Body of pancreas (tissue), 4 donors: ENCODE data around the gene ALOX5AP. TPM values are rescaled to one million over a fixed set of nuclear protein-coding genes. Genes with fewer than 3 reads are reported as not detected.

ENCODE experiments used
- ATAC-seq: fragments of 150-250 bp; one replicate; pipeline ENCODE4 v1.9.1; 2016
- DNase-seq, 4 donors: peaks; one replicate each; pipeline ENCODE4 v3.0.0-alpha.2; 2019
- H3K27ac ChIP-seq, 4 donors: fragments of 200-600 bp; sonication (generic); 1 replicate in 3 of 4; 2 replicates in 1 of 4; pipeline versions ENCODE4 v1.5.1 to v1.6.1; 2016 to 2019; ENCODE audit warnings: mild to moderate bottlenecking in 1 of 4, mixed read lengths in 1 of 4, moderate library complexity in 1 of 4
- H3K27me3 ChIP-seq, 2 donors: fragments of 200-600 bp; sonication (generic); one replicate each; pipeline ENCODE4 v1.6.0; 2016; ENCODE audit warnings: mild to moderate bottlenecking in 1 of 2
- H3K36me3 ChIP-seq, 2 donors: fragments of 200-600 bp; sonication (generic); replicated peaks in 1 of 2; 2 replicates each; pipeline ENCODE4 v1.5.1; 2016; ENCODE audit warnings: low read depth in 2 of 2; ENCODE audit not compliant: insufficient read depth in 1 of 2
- H3K4me1 ChIP-seq: fragments of 200-600 bp; sonication (generic); one replicate; pipeline ENCODE4 v1.6.0; 2016
- H3K4me3 ChIP-seq, 2 donors: fragments of 200-600 bp; sonication (generic); 1 replicate in 1 of 2; 2 replicates in 1 of 2; pipeline ENCODE4 v1.5.1; 2016 to 2019
- H3K9me3 ChIP-seq, 3 donors: fragments of 200-600 bp; sonication (generic); 1 replicate in 2 of 3; 2 replicates in 1 of 3; pipeline ENCODE4 v1.5.1; 2016
- CTCF ChIP-seq, 7 experiments: fragments of 450-650 bp in 4 of 7; fragments of 200-600 bp in 3 of 7; sonication (generic) in 3 of 7; IDR thresholded peaks; one replicate each; pipeline ENCODE4 v1.5.1; 2016 to 2019; ENCODE audit warnings: antibody characterized with exemption in 7 of 7
- POLR2A ChIP-seq, 3 donors: fragments of 450-650 bp; IDR thresholded peaks; one replicate each; pipeline ENCODE4 v1.6.1; 2016; ENCODE audit warnings: antibody characterized with exemption in 3 of 3, mild to moderate bottlenecking in 2 of 3
- WGBS, 2 donors: methylation state at CpG; one replicate each; pipeline ENCODE4 v1.1.5; 2017; 5-methylcytosine and 5-hydroxymethylcytosine counted together
- intact Hi-C: fragments of 100-400 bp; cut with DNase I; formaldehyde crosslinking; loops from one replicate; pipeline ENCODE4 v1.15.1; 2023
- total RNA-seq, 2 donors: library from RNA; depleted of rRNA; stranded (reverse); fragments of >200 nt; gene quantifications; one replicate each; pipeline ENCODE4 v1.1.0, GENCODE V29; 2016

The ALOX5AP gene
- total RNA-seq, 2 donors from 2014 or later, result 12.5 to 17.4 TPM

GRCh38 chr13:30734439-30734838, 904 bp upstream of the ALOX5AP start:
- no peaks in the 10 kb centered on the region for H3K4me1 ChIP-seq
- no peak overlapping the region for H3K4me3 ChIP-seq
- no peaks in the 10 kb centered on the region for H3K27me3 ChIP-seq
- intact Hi-C loops, result no loop called here
- ATAC-seq, result no peak
- H3K9me3 ChIP-seq, result no peaks in the 10 kb centered on the region
- no peaks in the 10 kb centered on the region for H3K36me3 ChIP-seq
- 72 to 86% methylated on average over 1 of the region's 1 CpG for WGBS, 2 donors
- no peak for TF ChIP-seq POLR2A (IDR thresholded peaks at IDR 0.05)
- no peak for TF ChIP-seq CTCF (IDR thresholded peaks at IDR 0.05)
- no peak overlapping the region for H3K27ac ChIP-seq
- no peak for DNase-seq

DNA sequence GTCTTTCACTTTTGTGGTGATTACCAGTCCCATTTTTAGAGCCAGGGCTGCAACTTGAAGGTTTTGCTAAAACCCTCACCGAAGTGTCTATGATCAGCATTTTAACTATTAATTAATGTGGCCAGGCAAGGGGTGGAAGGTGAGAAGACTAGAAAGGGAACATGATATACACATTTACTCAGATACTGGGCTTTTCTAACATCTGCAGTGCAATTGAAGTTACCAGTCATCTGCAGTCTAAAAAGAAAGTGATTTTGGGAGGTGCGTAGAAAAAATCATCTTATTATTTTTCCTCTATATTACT, 481 bp downstream of the ALOX5AP start:
- 84 to 88% methylated on average over 2 of the region's 2 CpGs for WGBS, 2 donors
- intact Hi-C loops, result no loop called here
- Histone ChIP-seq H3K27ac (peak overlapping the region in 1 of 4 donors; percentile 30), H3K36me3 (no peaks in the 10 kb centered on the region), H3K9me3 (no peaks in the 10 kb centered on the region), H3K4me1 (no peaks in the 10 kb centered on the region), H3K4me3 (no peak overlapping the region), H3K27me3 (no peaks in the 10 kb centered on the region)
- no peak for TF ChIP-seq CTCF (IDR thresholded peaks at IDR 0.05)
- no peak for DNase-seq
- ATAC-seq, result no peak

DNA sequence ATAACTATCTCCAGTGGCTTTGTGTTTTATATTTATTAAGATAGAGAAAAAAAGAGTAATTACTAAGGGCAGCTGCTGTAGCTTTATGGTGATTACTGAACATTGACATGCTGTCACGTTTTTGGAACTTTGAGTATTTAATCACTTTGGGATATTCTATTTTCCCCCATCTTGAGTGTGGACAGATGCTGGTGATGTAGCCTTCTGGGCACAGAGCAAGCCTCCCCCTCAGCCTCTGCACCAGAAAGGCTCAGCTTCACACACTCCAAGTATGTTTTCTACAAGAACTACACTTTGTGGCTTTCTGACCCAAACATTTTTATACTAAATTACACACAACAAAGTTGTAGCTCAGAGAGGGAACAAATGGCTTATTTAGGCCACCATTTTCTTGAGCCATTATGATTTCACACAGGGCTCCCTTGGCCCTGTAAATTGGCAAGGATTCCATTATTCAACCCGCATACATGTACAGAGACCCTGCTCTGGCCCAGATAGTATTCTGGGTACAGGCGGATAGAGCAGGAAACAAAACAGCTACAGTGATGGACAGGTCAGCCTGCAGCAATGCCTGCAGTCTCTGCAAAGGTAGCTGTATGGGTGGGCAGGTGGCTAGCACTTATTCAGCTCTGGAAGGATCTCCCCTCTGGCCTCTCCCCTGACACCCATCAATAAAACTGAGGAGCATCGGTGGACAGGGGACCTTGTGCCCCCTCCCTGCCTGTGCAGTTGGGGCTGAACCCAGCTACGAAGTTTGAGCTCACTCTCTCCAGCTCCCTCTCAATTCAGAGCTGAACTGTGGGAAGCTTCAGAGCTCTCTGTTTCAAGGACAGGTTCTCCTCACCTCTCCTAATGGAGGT, 1.3 kb downstream of the ALOX5AP start:
- no peak overlapping the region for H3K4me3 ChIP-seq
- no peaks in the 10 kb centered on the region for H3K4me1 ChIP-seq
- ATAC-seq (no peak), DNase-seq (no peak)
- H3K9me3 ChIP-seq, result no peaks in the 10 kb centered on the region
- WGBS, 2 donors, result 60 to 62% methylated on average over 4 to 5 of the region's 5 CpGs
- no peaks in the 10 kb centered on the region for H3K36me3 ChIP-seq
- no peak overlapping the region for H3K27ac ChIP-seq
- intact Hi-C loops, result no loop called here
- H3K27me3 ChIP-seq, result no peaks in the 10 kb centered on the region
- TF ChIP-seq CTCF (IDR thresholded peaks at IDR 0.05) (no peak), POLR2A (IDR thresholded peaks at IDR 0.05) (no peak)

DNA sequence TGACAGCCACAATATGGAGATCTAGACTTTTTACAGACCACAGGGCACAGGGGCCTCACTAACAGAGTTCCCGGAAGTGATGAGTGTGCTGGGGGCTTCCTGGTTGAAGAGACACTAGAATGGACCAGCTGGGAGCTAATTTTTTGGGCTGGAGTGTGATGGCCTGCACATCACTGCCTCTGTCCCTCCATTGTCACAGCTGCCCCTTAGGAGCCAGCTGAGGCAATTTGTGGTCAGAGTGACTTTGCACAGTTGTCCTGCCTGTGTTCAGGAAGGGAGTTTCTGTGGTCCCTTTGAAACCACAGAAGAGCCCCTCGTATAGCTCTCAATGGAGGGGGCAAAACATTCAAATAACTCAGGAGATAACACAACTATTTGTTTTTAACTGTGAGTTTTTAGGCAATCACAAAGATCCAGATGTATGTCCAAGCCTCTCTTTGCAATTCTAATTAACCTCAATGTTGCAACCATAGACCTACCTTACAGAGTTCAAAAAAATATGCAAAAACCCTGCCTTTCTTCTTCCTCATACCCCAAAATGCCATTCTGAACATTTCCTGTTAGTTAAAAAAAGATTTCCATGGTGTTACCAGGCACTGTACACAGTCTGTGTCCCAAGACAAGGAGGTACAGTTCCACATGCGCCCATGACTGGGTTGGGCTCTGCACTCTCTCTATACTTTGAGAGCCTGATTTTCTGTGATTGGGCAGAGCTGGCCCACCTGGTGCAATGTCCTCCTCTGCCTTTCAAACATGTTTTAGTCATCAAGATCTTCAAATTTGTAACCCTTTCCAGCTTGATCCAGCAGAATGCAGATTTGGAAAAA, 2.4 kb downstream of the ALOX5AP start:
- Histone ChIP-seq H3K4me1 (no peaks in the 10 kb centered on the region), H3K27me3 (no peaks in the 10 kb centered on the region), H3K27ac (peak overlapping the region in 1 of 4 donors; percentile 19), H3K9me3 (no peaks in the 10 kb centered on the region), H3K4me3 (no peak overlapping the region), H3K36me3 (no peaks in the 10 kb centered on the region)
- ATAC-seq (no peak), DNase-seq (peak in 1 of 4 donors; percentile 30)
- intact Hi-C loops, result no loop called here
- WGBS, 2 donors, result 64 to 76% methylated on average over 3 of the region's 3 CpGs
- TF ChIP-seq CTCF (IDR thresholded peaks at IDR 0.05), result no peak
- no peak for TF ChIP-seq POLR2A (IDR thresholded peaks at IDR 0.05)
